ENCODE data around the gene WNT1. TPM values are rescaled to one million over a fixed set of nuclear protein-coding genes. Genes with fewer than 3 reads are reported as not detected.

The WNT1 gene
- total RNA-seq: not detected in 2 replicates

GRCh38 chr12:48978291-48978740 is at the start of gene WNT1:
Gene WNT1, plus strand, starts transcription at chr12:48978322. Its CDS starts 329 bp downstream, at chr12:48978651.

GRCh38 chr12:48957141-48958048 is 20.7 kb upstream of the WNT1 start, which contains the start of gene ARF3:
Gene ARF3, minus strand, starts transcription at chr12:48957487. Its CDS starts 16,392 bp downstream, at chr12:48941095.

GRCh38 chr12:48999371-49000131 is 21.4 kb downstream of the WNT1 start, which contains the start of gene DDN:
Gene DDN, minus strand, starts transcription at chr12:48999375. Its CDS starts 88 bp downstream, at chr12:48999287.

GRCh38 chr12:49018261-49019119 is 40.4 kb downstream of the WNT1 start, which contains the start of gene PRKAG1:
Gene PRKAG1, minus strand, starts transcription at chr12:49018776. Its CDS starts 36 bp downstream, at chr12:49018740.

Other genes starting within 250 kb of the WNT1 start
- 16.9 and 19.7 TPM in 2 replicates for gene ADCY6, start 189.2 kb upstream of the WNT1 start, total RNA-seq
- 9.0 and 19.5 TPM in 2 replicates for gene CACNB3, start 159.8 kb upstream of the WNT1 start, total RNA-seq
- gene DDX23, start 126.2 kb upstream of the WNT1 start, total RNA-seq: 73.7 and 74.7 TPM in 2 replicates
- 4.1 and 5.3 TPM in 2 replicates for gene RND1, start 112.5 kb upstream of the WNT1 start, total RNA-seq
- 25.8 and 28.5 TPM in 2 replicates for gene FKBP11, start 52.8 kb upstream of the WNT1 start, total RNA-seq
- 109 and 119 TPM in 2 replicates for gene ARF3, start 20.8 kb upstream of the WNT1 start, total RNA-seq
- not detected in 2 replicates for gene WNT10B, start 6.6 kb upstream of the WNT1 start, total RNA-seq
- under 0.01 TPM in 1 of 2 replicates, not detected in the other for gene DDN, start 21.1 kb downstream of the WNT1 start, total RNA-seq
- gene PRKAG1, start 40.5 kb downstream of the WNT1 start, total RNA-seq: 39.6 and 41.2 TPM in 2 replicates
- 15.9 and 39.8 TPM in 2 replicates for gene KMT2D, start 82.5 kb downstream of the WNT1 start, total RNA-seq
- gene RHEBL1, start 91.7 kb downstream of the WNT1 start, total RNA-seq: 5.4 and 6.9 TPM in 2 replicates
- gene DHH, start 116.5 kb downstream of the WNT1 start, total RNA-seq: 3.5 and 4.4 TPM in 2 replicates
- gene LMBR1L, start 132.5 kb downstream of the WNT1 start, total RNA-seq: 32.2 and 51.6 TPM in 2 replicates
- gene TUBA1B, start 153.1 kb downstream of the WNT1 start, total RNA-seq: 3,914 and 4,040 TPM in 2 replicates
- gene TUBA1A, start 210.8 kb downstream of the WNT1 start, total RNA-seq: 773 and 887 TPM in 2 replicates